GM12878 (cell line): ENCODE measurements around the gene SENP7. TPM values are rescaled to one million over a fixed set of nuclear protein-coding genes. Genes with fewer than 3 reads are reported as not detected.

Experiments
- ATAC-seq: fragments of 200-7000 bp; cut with Tn5 transposase; 3 replicates; pipeline ENCODE4 v1.9.1; 2020; ENCODE audit warnings: mild to moderate bottlenecking, moderate library complexity
- Bru-seq: library from RNA; stranded (reverse); fragments of 400-500 nt; gene quantifications from one replicate; lab custom pipeline; 2021; lab: Mats Ljungman, UMichigan
- BruChase-seq, 2 experiments: library from RNA; stranded (reverse); fragments of 400-500 nt; gene quantifications; one replicate each; lab custom pipeline; 2021; lab: Mats Ljungman, UMichigan
- BruUV-seq: library from RNA; stranded (reverse); fragments of 400-500 nt; replicated peaks from 2 replicates; lab custom pipeline; 2021; lab: Mats Ljungman, UMichigan
- CTCF ChIA-PET: fragments of 300-600 bp; sonication (Branson Sonifier 250); formaldehyde crosslinking; extraction: SDS; loops from one replicate; lab custom pipeline; 2021; ENCODE audit warnings: inconsistent platforms; lab: Yijun Ruan, JAX
- POLR2A ChIA-PET: fragments of 350-600 bp; formaldehyde crosslinking; extraction: SDS; loops from one replicate; lab custom pipeline; 2021; ENCODE audit warnings: inconsistent platforms; lab: Charles Lee
- RAD21 ChIA-PET: fragments of 300-600 bp; sonication (Branson Sonifier 250); formaldehyde crosslinking; loops from one replicate; lab custom pipeline; 2023; ENCODE audit warnings: antibody characterized with exemption; ENCODE audit not compliant: unreplicated experiment; lab: Charles Lee
- SMC1A ChIA-PET: fragments of 300-600 bp; sonication (Branson Sonifier 250); formaldehyde crosslinking; loops from one replicate; lab custom pipeline; 2023; ENCODE audit not compliant: unreplicated experiment, uncharacterized antibody; lab: Charles Lee
- DNase-seq: peaks from one replicate; pipeline ENCODE4 v3.0.0-alpha.2; 2011; ENCODE audit warnings: low read depth, low spot score
- FAIRE-seq: peaks from 3 replicates; lab custom pipeline; 2011; peaks lifted over from hg19 to GRCh38; lab: Jason Lieb, UNC
- H2AFZ ChIP-seq: 2 replicates; pipeline ENCODE4 v1.6.0; 2011; ENCODE audit warnings: low read depth, low read length, control low read depth; ENCODE audit not compliant: control insufficient read depth
- H3K27ac ChIP-seq: 2 replicates; pipeline ENCODE4 v1.5.1; 2011; ENCODE audit warnings: control low read depth; ENCODE audit not compliant: control insufficient read depth, insufficient read depth
- H3K27me3 ChIP-seq, 2 experiments: replicated peaks in 1 of 2; 2 replicates each; pipeline versions ENCODE4 v1.6.0 to v1.6.1; 2011; ENCODE audit warnings: low read length in 1 of 2; ENCODE audit not compliant: control insufficient read depth in 2 of 2, insufficient read depth in 2 of 2
- H3K36me3 ChIP-seq, 2 experiments: 2 replicates each; pipeline ENCODE4 v1.5.1; 2011; ENCODE audit warnings: low read length in 1 of 2; ENCODE audit not compliant: control insufficient read depth in 2 of 2, insufficient read depth in 2 of 2
- H3K4me1 ChIP-seq: 2 replicates; pipeline ENCODE4 v1.6.1; 2011; ENCODE audit warnings: mild to moderate bottlenecking, low read length, moderate library complexity, mixed read lengths; ENCODE audit not compliant: control insufficient read depth, insufficient read depth
- H3K4me2 ChIP-seq: 2 replicates; pipeline ENCODE4 v1.6.0; 2011; ENCODE audit warnings: control low read depth; ENCODE audit not compliant: control insufficient read depth, insufficient read depth
- H3K4me3 ChIP-seq: fragments of 200-600 bp; sonication (generic); 2 replicates; pipeline ENCODE4 v1.5.1; 2016
- H3K79me2 ChIP-seq: 2 replicates; pipeline ENCODE4 v1.6.0; 2011; ENCODE audit warnings: low read length; ENCODE audit not compliant: control insufficient read depth, insufficient read depth
- H3K9ac ChIP-seq: 2 replicates; pipeline ENCODE4 v1.8.0; 2011; ENCODE audit warnings: low read length, control low read depth, mixed read lengths; ENCODE audit not compliant: control insufficient read depth, insufficient read depth
- H3K9me3 ChIP-seq: replicated peaks from 3 replicates; pipeline ENCODE4 v1.5.1; 2011; ENCODE audit warnings: mild to moderate bottlenecking, low read length; ENCODE audit not compliant: control insufficient read depth, insufficient read depth
- H4K20me1 ChIP-seq: 2 replicates; pipeline ENCODE4 v1.6.0; 2011; ENCODE audit not compliant: control insufficient read depth, insufficient read depth
- DPF2 ChIP-seq: fragments of 450-650 bp; IDR thresholded peaks from 2 replicates; pipeline ENCODE4 v1.6.1; 2017; ENCODE audit warnings: mild to moderate bottlenecking
- EED ChIP-seq: sonication (generic); IDR thresholded peaks from 2 replicates; pipeline ENCODE4 v1.6.1; 2016; ENCODE audit warnings: antibody characterized with exemption, low read depth
- IKZF2 ChIP-seq, 2 experiments: fragments of 450-650 bp; IDR thresholded peaks; 2 replicates each; pipeline ENCODE4 v1.6.1; 2017; ENCODE audit warnings: mild to moderate bottlenecking in 2 of 2, moderate library complexity in 2 of 2
- JUND ChIP-seq: IDR thresholded peaks from 2 replicates; pipeline ENCODE4 v1.6.1; 2012; ENCODE audit warnings: low read depth, mild to moderate bottlenecking, low read length, improper control_type of control experiment, moderate library complexity
- KDM1A ChIP-seq: fragments of 200-600 bp; sonication (generic); IDR thresholded peaks from 2 replicates; pipeline ENCODE4 v1.6.1; 2016; ENCODE audit warnings: borderline replicate concordance
- MEF2A ChIP-seq: IDR thresholded peaks from 2 replicates; pipeline ENCODE4 v1.6.1; 2011; ENCODE audit warnings: low read depth, mild to moderate bottlenecking, low read length, moderate library complexity; ENCODE audit not compliant: insufficient read depth
- MLLT1 ChIP-seq: fragments of 450-650 bp; IDR thresholded peaks from 2 replicates; pipeline ENCODE4 v1.6.1; 2016; ENCODE audit warnings: mild to moderate bottlenecking
- NR2C1 ChIP-seq: fragments of 450-650 bp; IDR thresholded peaks from 2 replicates; pipeline ENCODE4 v1.6.1; 2017; ENCODE audit warnings: antibody characterized with exemption, mild to moderate bottlenecking, moderate library complexity
- PAX8 ChIP-seq: fragments of 450-650 bp; IDR thresholded peaks from 2 replicates; pipeline ENCODE4 v1.6.1; 2017; ENCODE audit warnings: mild to moderate bottlenecking, moderate library complexity
- RBBP5 ChIP-seq: fragments of 200-600 bp; sonication (generic); conservative IDR thresholded peaks from 2 replicates; pipeline ENCODE4 v1.6.1; 2016
- TARDBP ChIP-seq: IDR thresholded peaks from 2 replicates; pipeline ENCODE4 v1.6.1; 2016; ENCODE audit warnings: borderline replicate concordance
- ZBTB40 ChIP-seq: fragments of 450-650 bp; IDR thresholded peaks from 2 replicates; pipeline ENCODE4 v1.6.1; 2016; ENCODE audit warnings: mild to moderate bottlenecking, moderate library complexity, borderline replicate concordance
- ZNF207 ChIP-seq: fragments of 450-650 bp; IDR thresholded peaks from 2 replicates; pipeline ENCODE4 v1.6.1; 2014; ENCODE audit warnings: antibody characterized with exemption, mild to moderate bottlenecking, borderline replicate concordance
- ZNF384 ChIP-seq: IDR thresholded peaks from 2 replicates; pipeline ENCODE4 v1.6.1; 2012; ENCODE audit warnings: low read depth, mild to moderate bottlenecking, low read length, improper control_type of control experiment, borderline replicate concordance
- WGBS: methylation state at CpG from one replicate; pipeline ENCODE4 v1.1.6; 2016; ENCODE audit warnings: low lambda C conversion rate; ENCODE audit not compliant: insufficient replicate concordance, insufficient coverage; ENCODE audit errors: missing lambda C conversion rate; 5-methylcytosine and 5-hydroxymethylcytosine counted together
- in situ Hi-C: fragments of 300-500 bp; cut with MboI; formaldehyde crosslinking; loops from 9 replicates; pipeline ENCODE4 v1.14.3; 2018; ENCODE audit warnings: mixed read lengths
- intact Hi-C: fragments of 100-400 bp; cut with micrococcal nuclease; formaldehyde crosslinking; loops from one replicate; pipeline ENCODE4 v1.14.2; 2022; ENCODE audit not compliant: unreplicated experiment
- long read RNA-seq, 2 experiments: library from polyadenylated mRNA; unstranded; transcript quantifications; one replicate each; pipeline ENCODE4 v2.0.0, GENCODE V29; 2019 to 2020
- polyA minus RNA-seq, 3 experiments: library from RNA; depleted of rRNA, polyadenylated mRNA; stranded (reverse); fragments of >200 nt; gene quantifications; 2 replicates each; pipeline ENCODE4 v1.2.3, GENCODE V29; 2011
- polyA plus RNA-seq, 11 experiments: library from polyadenylated mRNA; depleted of rRNA in 4 of 11; unstranded in 6 of 11; stranded (reverse) in 5 of 11; fragments of >200 nt; fragmentation: Nextera tagmentation in 4 of 11; fragmentation: Illumina TruSeq in 1 of 11; extraction: Ambion mirVana in 4 of 11; extraction: Trizol in 1 of 11; gene quantifications; 1 replicate in 1 of 11; 2 replicates in 10 of 11; pipeline versions ENCODE4 v1.2.1 to v1.2.3, GENCODE V29; 2011 to 2016; ENCODE audit warnings: inconsistent platforms in 2 of 11, missing spikeins in 2 of 11, low read depth in 1 of 11
- total RNA-seq, 4 experiments: library from RNA; depleted of rRNA in 3 of 4; stranded (reverse); fragments of >200 nt in 3 of 4; fragmentation: Illumina TruSeq in 1 of 4; extraction: Trizol in 1 of 4; gene quantifications; 2 replicates each; pipeline versions ENCODE4 v1.2.1 to v1.2.3, GENCODE V29; 2013 to 2021

Gene SENP7
- total RNA-seq (2013; cell fraction: nucleolus; rRNA removed) = 99.6 and 111 TPM in 2 replicates
- 8.8 and 11.9 TPM in 2 replicates for total RNA-seq (2014; rRNA removed)
- 13.9 and 14.1 TPM in 2 replicates for total RNA-seq (2014; rRNA removed; fragmentation: Illumina TruSeq; extraction: Trizol)
- total RNA-seq (2021) = 7.8 and 7.9 TPM in 2 replicates
- polyA plus RNA-seq (2011; ENCODE audit: low read depth) = 3.8 TPM
- polyA plus RNA-seq (2011; rRNA removed) = 14.7 and 26.3 TPM in 2 replicates
- 3.2 and 3.4 TPM in 2 replicates for polyA plus RNA-seq (2011; cell fraction: cytosol; rRNA removed)
- 25.5 and 36.4 TPM in 2 replicates for polyA plus RNA-seq (2011; cell fraction: nucleus; rRNA removed)
- polyA plus RNA-seq (2012) = 6.1 and 8.0 TPM in 2 replicates
- polyA plus RNA-seq (2014; fragmentation: Illumina TruSeq; extraction: Trizol) = 10.2 and 15.7 TPM in 2 replicates
- 1 to 10 TPM; 2.6 to 2.8 TPM for polyA plus RNA-seq (2014; fragmentation: Nextera tagmentation; extraction: Ambion mirVana)
- polyA plus RNA-seq (2014; rRNA removed) = 7.0 and 9.1 TPM in 2 replicates
- 1 to 10 TPM; 4.2 to 4.6 TPM for polyA plus RNA-seq (2016; fragmentation: Nextera tagmentation; extraction: Ambion mirVana)
- polyA minus RNA-seq (2011; rRNA and poly(A)+ RNA removed) = 19.7 and 20.4 TPM in 2 replicates
- polyA minus RNA-seq (2011; cell fraction: cytosol; rRNA and poly(A)+ RNA removed) = 4.7 and 6.1 TPM in 2 replicates
- polyA minus RNA-seq (2011; cell fraction: nucleus; rRNA and poly(A)+ RNA removed) = 30.5 and 37.4 TPM in 2 replicates
- percentile 68 among the genes with signal in this experiment for Bru-seq, nascent RNA
- BruChase-seq, experiment 1, labeled RNA remaining after a 6-hour chase = percentile 68 among the genes with signal in this experiment
- BruChase-seq, experiment 2, labeled RNA remaining after a 2-hour chase = percentile 69 among the genes with signal in this experiment
- long read RNA-seq, experiment 1, partial matches to known transcripts = 0 of 1 reads
- long read RNA-seq, experiment 1, other reads (novel, unspliced or antisense) = 1 of 1 reads
- long read RNA-seq, experiment 2, partial matches to known transcripts = 12 of 14 reads
- long read RNA-seq, experiment 2, other reads (novel, unspliced or antisense) = 2 of 14 reads

- in situ Hi-C loops = no loop called here
- WGBS = under 1% methylated on average over 46 of the region's 54 CpGs
- Histone ChIP-seq H3K79me2 (peaks cover 5% of the 10 kb centered on the region; the same call in 1 of the 2 replicates), H3K4me3 (peak within 1 kb of the TSS; percentile 97), H3K4me2 (peak within 1 kb of the TSS; percentile 75), H2AFZ (peak within 1 kb of the TSS; percentile 96), H3K36me3 (no peaks in the 10 kb centered on the region), H4K20me1 (no peaks in the 10 kb centered on the region), H3K27me3 (no peaks in the 10 kb centered on the region), H3K27ac (peak within 1 kb of the TSS; percentile 97), H3K9me3 (no peaks in the 10 kb centered on the region), H3K9ac (peak within 1 kb of the TSS; percentile 91), H3K4me1 (no peaks in the 10 kb centered on the region)
- DNase-seq = peak; percentile 48
- ChIA-PET RAD21 (interaction anchor here (0.6 kb wide), 1 partner anchor 473 kb away, joined by 3 read pairs; no protein-coding TSS in a partner anchor), CTCF (interaction anchor here (0.6 to 1.1 kb wide), 6 partner anchors 8 to 695 kb away, joined by 3 to 4 read pairs (median 3); partner anchors contain the start of gene PCNP), POLR2A (interaction anchor here (0.6 to 1.2 kb wide), 6 partner anchors 12 to 1465 kb away, joined by 3 to 11 read pairs (median 4); partner anchors contain the start of gene TRMT10C), SMC1A (interaction anchor here (0.6 to 1.2 kb wide), 5 partner anchors 10 to 317 kb away, joined by 3 read pairs; partner anchors contain the start of gene TRMT10C)
- FAIRE-seq = peak; percentile 95
- intact Hi-C loops = loop anchor here (1.0 to 2.0 kb wide), 2 partner anchors 61 to 164 kb away; partner anchors contain the start of genes PCNP and ZBTB11
- TSS peak; percentile 67 for BruUV-seq
- peak; percentile 79 for ATAC-seq
- TF ChIP-seq TARDBP (no peak), MEF2A (no peak), NR2C1 (peak; percentile 79), ZNF384 (peak; percentile 99), JUND (no peak), RBBP5 (peak; percentile 99), EED (peak; percentile 41), ZBTB40 (peak; percentile 92), DPF2 (no peak; the same call in 1 of the 2 replicates), IKZF2 (IDR thresholded peaks at IDR 0.05) (peak; percentile 77 to 87), PAX8 (no peak), MLLT1 (no peak), KDM1A (no peak), ZNF207 (no peak)
Measured at GRCh38 chr3:101512646-101513418, at the start of gene SENP7. Gene SENP7, minus strand, starts transcription at chr3:101513212. Its CDS starts 82 bp downstream, at chr3:101513130.
